HEK293 (cell line): ENCODE results near the gene C1QL2.

Experiments
- CTCF ChIP-seq: fragments of 450-650 bp; formaldehyde crosslinking; IDR thresholded peaks from 2 replicates; pipeline ENCODE4 v1.5.1; 2016; ENCODE audit warnings: missing biosample characterization, missing genetic modification characterization
- YY1 ChIP-seq: fragments of 450-650 bp; formaldehyde crosslinking; IDR thresholded peaks from 2 replicates; pipeline ENCODE4 v1.5.1; 2018; ENCODE audit warnings: missing biosample characterization, missing genetic modification characterization
- ZNF660 ChIP-seq: fragments of 450-650 bp; IDR thresholded peaks from 2 replicates; pipeline ENCODE4 v1.5.1; 2018; ENCODE audit warnings: missing biosample characterization, mild to moderate bottlenecking, missing genetic modification characterization

- no peak for TF ChIP-seq ZNF660 (tag by site-specific recombination)
- no peak for TF ChIP-seq CTCF
- TF ChIP-seq YY1 (tag by site-specific recombination): no peak
Measured at GRCh38 chr2:119207447-119207846, 48.9 kb upstream of the C1QL2 start.
